ENCODE measurements around the gene OBI1.

OBI1 gene

DNA sequence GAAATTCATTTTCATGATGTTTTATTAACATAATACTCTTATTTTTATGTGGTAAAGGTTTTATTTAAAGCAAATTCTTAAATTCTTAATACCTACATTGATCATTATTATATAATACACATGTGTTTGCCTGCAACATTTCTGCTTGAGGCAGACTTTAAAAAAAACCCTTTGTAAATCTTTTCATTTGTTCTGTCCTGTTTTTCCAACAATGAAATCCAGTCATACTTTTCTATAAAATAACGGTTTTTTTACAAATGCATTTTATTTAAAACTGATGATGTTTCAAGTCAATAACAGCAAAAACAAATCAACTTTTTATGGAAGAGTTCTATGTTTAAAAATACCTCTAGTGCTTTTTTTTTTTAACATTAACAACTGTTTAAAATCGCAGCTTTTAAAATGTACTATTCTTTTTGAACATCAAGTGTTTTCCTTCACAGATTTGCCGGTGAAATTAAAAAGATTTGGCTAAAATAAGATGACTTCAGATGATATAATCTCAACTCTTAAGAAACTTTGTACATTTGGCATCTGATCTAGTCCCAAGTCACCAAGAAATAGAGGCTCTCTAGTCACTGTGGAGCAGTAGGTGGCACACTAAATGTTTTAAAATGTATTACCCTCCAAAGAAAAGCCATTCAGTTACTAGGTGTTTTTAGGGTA is 60.7 kb downstream of the OBI1 start:
- no peak overlapping the region for H2AFZ ChIP-seq (ENCODE audit: low read depth, low read length)
- no peak overlapping the region for H3K27ac ChIP-seq (ENCODE audit: low read length)
- no peak overlapping the region for H3K4me2 ChIP-seq (ENCODE audit: low read length)
- H3K4me1 ChIP-seq (ENCODE audit: low read length) = peaks cover 9% of the 10 kb centered on the region
- H3K9me3 ChIP-seq (ENCODE audit: insufficient read depth, low read length) = no peaks in the 10 kb centered on the region
- H3K4me3 ChIP-seq (ENCODE audit: low read length) = no peak overlapping the region
- H4K20me1 ChIP-seq (ENCODE audit: insufficient read depth, low read length) = no peaks in the 10 kb centered on the region
- H3K9ac ChIP-seq (ENCODE audit: low read length) = no peak overlapping the region
- no peaks in the 10 kb centered on the region for H3K36me3 ChIP-seq (replicated peaks; ENCODE audit: low read depth, low read length)
- TF ChIP-seq CTCF (IDR thresholded peaks at IDR 0.05; ENCODE audit: low read depth, low read length) (peak; percentile 19; the same call in 1 of the 2 replicates), EZH2phosphoT487 (IDR thresholded peaks at IDR 0.05; ENCODE audit: low read depth) (no peak)
- H3K27me3 ChIP-seq (ENCODE audit: low read depth, low read length) = 0 out of 2 replicates have a peak, but pooled peaks cover 3% of the 10 kb centered on the region
- no peaks in the 10 kb centered on the region for H3K79me2 ChIP-seq (ENCODE audit: low read length)

DNA sequence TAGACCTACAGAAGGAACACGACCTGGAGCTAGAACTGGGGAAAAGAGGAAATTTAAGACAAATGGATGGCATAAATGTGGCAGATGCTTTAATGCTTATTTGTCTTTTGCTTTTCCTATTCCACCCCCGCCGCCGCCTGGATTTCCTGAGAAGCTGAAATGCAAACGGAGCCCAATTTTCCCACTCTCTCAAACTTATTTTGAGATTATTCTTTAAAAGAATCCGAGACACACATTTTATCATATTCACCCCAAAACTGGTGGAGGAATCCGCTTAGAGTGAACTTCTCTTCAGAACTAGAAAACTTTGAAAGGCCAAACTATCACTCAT is 61.4 kb downstream of the OBI1 start:
- peaks cover 5% of the 10 kb centered on the region; the same call in 1 of the 2 replicates for H3K27me3 ChIP-seq (ENCODE audit: low read depth, low read length)
- no peaks in the 10 kb centered on the region for H3K79me2 ChIP-seq (ENCODE audit: low read length)
- H3K27ac ChIP-seq (ENCODE audit: low read length) = no peak overlapping the region
- no peaks in the 10 kb centered on the region for H3K36me3 ChIP-seq (replicated peaks; ENCODE audit: low read depth, low read length)
- no peak overlapping the region for H3K4me2 ChIP-seq (ENCODE audit: low read length)
- no peak overlapping the region for H2AFZ ChIP-seq (ENCODE audit: low read depth, low read length)
- H3K9me3 ChIP-seq (ENCODE audit: insufficient read depth, low read length) = no peaks in the 10 kb centered on the region
- no peak for TF ChIP-seq CTCF (IDR thresholded peaks at IDR 0.05; ENCODE audit: low read depth, low read length)
- TF ChIP-seq EZH2phosphoT487 (IDR thresholded peaks at IDR 0.05; ENCODE audit: low read depth) = no peak
- H3K4me1 ChIP-seq (ENCODE audit: low read length) = peaks cover 9% of the 10 kb centered on the region
- no peak overlapping the region for H3K4me3 ChIP-seq (ENCODE audit: low read length)
- H4K20me1 ChIP-seq (ENCODE audit: insufficient read depth, low read length) = no peaks in the 10 kb centered on the region
- no peak overlapping the region for H3K9ac ChIP-seq (ENCODE audit: low read length)

DNA sequence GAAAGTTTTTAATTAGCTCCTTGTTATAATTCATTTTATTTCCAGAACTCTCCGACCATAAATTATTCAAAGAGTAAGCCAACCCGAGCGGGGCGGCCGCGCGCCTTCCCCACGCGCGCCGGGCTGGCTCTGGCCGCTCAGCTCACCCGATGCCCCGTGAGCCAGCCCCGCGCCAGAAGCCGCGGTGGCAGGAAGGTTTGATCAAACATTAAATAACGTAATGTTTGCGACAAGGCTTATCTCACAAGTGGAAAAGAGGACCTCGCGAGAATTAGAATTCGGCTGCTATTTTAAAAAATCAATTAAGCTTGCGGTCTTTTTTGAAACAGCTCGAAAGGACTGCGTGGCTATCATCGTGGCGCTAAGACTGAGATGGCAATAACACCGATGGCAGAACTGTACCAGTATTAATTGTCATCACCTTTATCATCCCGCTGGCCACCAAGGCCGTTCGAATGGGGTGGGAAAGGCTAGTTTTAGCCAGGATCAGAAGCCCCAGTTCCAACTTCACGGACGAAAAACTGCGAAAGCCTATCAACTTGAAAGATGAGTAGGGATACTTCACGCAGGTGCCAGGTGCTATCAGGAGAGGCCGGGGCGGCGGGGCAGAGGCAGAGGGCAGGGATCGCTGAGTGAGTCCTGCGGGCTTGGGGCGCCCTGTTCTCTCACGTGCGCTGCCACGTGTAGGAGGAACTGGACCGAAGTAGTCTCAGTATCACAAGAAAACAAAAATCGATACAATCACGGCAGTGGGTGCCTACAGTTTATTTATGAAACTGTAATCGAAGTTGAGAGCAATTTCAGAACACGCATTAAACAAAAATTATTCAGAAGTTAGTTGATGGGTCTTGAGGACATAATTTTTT is 62.0 kb downstream of the OBI1 start:
- TF ChIP-seq CTCF (IDR thresholded peaks at IDR 0.05; ENCODE audit: low read depth, low read length) = no peak
- TF ChIP-seq EZH2phosphoT487 (IDR thresholded peaks at IDR 0.05; ENCODE audit: low read depth) = no peak
- H3K9ac ChIP-seq (ENCODE audit: low read length) = no peak overlapping the region
- H3K27ac ChIP-seq (ENCODE audit: low read length) = no peak overlapping the region
- peaks cover 9% of the 10 kb centered on the region for H3K4me1 ChIP-seq (ENCODE audit: low read length)
- H3K4me2 ChIP-seq (ENCODE audit: low read length) = no peak overlapping the region
- no peak overlapping the region for H2AFZ ChIP-seq (ENCODE audit: low read depth, low read length)
- no peaks in the 10 kb centered on the region for H3K9me3 ChIP-seq (ENCODE audit: insufficient read depth, low read length)
- no peaks in the 10 kb centered on the region for H4K20me1 ChIP-seq (ENCODE audit: insufficient read depth, low read length)
- no peak overlapping the region for H3K4me3 ChIP-seq (ENCODE audit: low read length)
- no peaks in the 10 kb centered on the region for H3K36me3 ChIP-seq (replicated peaks; ENCODE audit: low read depth, low read length)
- peaks cover 5% of the 10 kb centered on the region; the same call in 1 of the 2 replicates for H3K27me3 ChIP-seq (ENCODE audit: low read depth, low read length)
- H3K79me2 ChIP-seq (ENCODE audit: low read length) = no peaks in the 10 kb centered on the region

GRCh38 chr13:78596399-78596735 is 62.6 kb downstream of the OBI1 start:
- no peaks in the 10 kb centered on the region for H3K79me2 ChIP-seq (ENCODE audit: low read length)
- H3K9me3 ChIP-seq (ENCODE audit: insufficient read depth, low read length) = no peaks in the 10 kb centered on the region
- H3K4me2 ChIP-seq (ENCODE audit: low read length) = no peak overlapping the region
- no peak for TF ChIP-seq CTCF (IDR thresholded peaks at IDR 0.05; ENCODE audit: low read depth, low read length)
- TF ChIP-seq EZH2phosphoT487 (IDR thresholded peaks at IDR 0.05; ENCODE audit: low read depth) = no peak
- peaks cover 5% of the 10 kb centered on the region; the same call in 1 of the 2 replicates for H3K27me3 ChIP-seq (ENCODE audit: low read depth, low read length)
- no peaks in the 10 kb centered on the region for H4K20me1 ChIP-seq (ENCODE audit: insufficient read depth, low read length)
- no peaks in the 10 kb centered on the region for H3K36me3 ChIP-seq (replicated peaks; ENCODE audit: low read depth, low read length)
- no peak overlapping the region for H2AFZ ChIP-seq (ENCODE audit: low read depth, low read length)
- H3K4me3 ChIP-seq (ENCODE audit: low read length) = no peak overlapping the region
- no peak overlapping the region for H3K9ac ChIP-seq (ENCODE audit: low read length)
- peaks cover 9% of the 10 kb centered on the region for H3K4me1 ChIP-seq (ENCODE audit: low read length)
- no peak overlapping the region for H3K27ac ChIP-seq (ENCODE audit: low read length)

All from OCI-LY3 (cell line).